K562 (cell line): ENCODE data around the gene ADGRD1. TPM values are rescaled to one million over a fixed set of nuclear protein-coding genes. Genes with fewer than 3 reads are reported as not detected.

Source experiments
- ATAC-seq: fragments of 200-7000 bp; cut with Tn5 transposase; 3 replicates; pipeline ENCODE4 v1.9.1; 2020; ENCODE audit warnings: moderate library complexity
- BruUV-seq: library from RNA; stranded (reverse); fragments of 400-500 nt; replicated peaks from 2 replicates; lab custom pipeline; 2021; lab: Mats Ljungman, UMichigan
- CTCF ChIA-PET: fragments of 300-600 bp; formaldehyde crosslinking; extraction: SDS; loops from one replicate; lab custom pipeline; 2021; ENCODE audit warnings: low intra/inter-chr PET ratio; lab: Yijun Ruan, JAX
- POLR2A ChIA-PET: fragments of 300-600, 350-650 bp; sonication (Branson Sonifier 250); formaldehyde crosslinking; extraction: SDS; loops from one replicate; lab custom pipeline; 2021; ENCODE audit warnings: antibody characterized with exemption, inconsistent platforms; lab: Yijun Ruan, JAX
- DNase-seq, 4 experiments: peaks; one replicate each; pipeline versions ENCODE4 v3.0.0 to v3.0.0-alpha.2; 2011 to 2018; ENCODE audit warnings: low spot score in 3 of 4, mixed read lengths in 3 of 4; ENCODE audit errors: extremely low read depth in 1 of 4
- FAIRE-seq: peaks from 2 replicates; lab custom pipeline; 2011; peaks lifted over from hg19 to GRCh38; lab: Jason Lieb, UNC
- H2AFZ ChIP-seq: 2 replicates; pipeline ENCODE4 v1.6.0; 2011; ENCODE audit warnings: low read depth, low read length, control low read depth, inconsistent platforms
- H3K27ac ChIP-seq: fragments of 200-600 bp; 3 replicates; pipeline ENCODE4 v1.8.0; 2011; ENCODE audit warnings: low read depth, mild to moderate bottlenecking, control low read depth, inconsistent platforms, low read length, moderate library complexity, mixed read lengths; ENCODE audit errors: extremely low read depth
- H3K27me3 ChIP-seq, 2 experiments: fragments of 300-600 bp in 1 of 2; 2 replicates in 1 of 2; 3 replicates in 1 of 2; pipeline versions ENCODE4 v1.6.0 to v1.8.0; 2011; ENCODE audit warnings: inconsistent platforms in 2 of 2, low read length in 2 of 2, mild to moderate bottlenecking in 1 of 2, mixed read lengths in 1 of 2, moderate library complexity in 1 of 2; ENCODE audit not compliant: control insufficient read depth in 2 of 2, insufficient read depth in 2 of 2
- H3K36me3 ChIP-seq: fragments of 300-600 bp; 3 replicates; pipeline ENCODE4 v1.8.0; 2011; ENCODE audit warnings: mild to moderate bottlenecking, low read length, inconsistent platforms; ENCODE audit not compliant: control insufficient read depth, insufficient read depth
- H3K4me1 ChIP-seq, 2 experiments: fragments of 200-600 bp in 1 of 2; replicated peaks in 1 of 2; 2 replicates in 1 of 2; 3 replicates in 1 of 2; pipeline versions ENCODE4 v1.5.1 to v1.8.0; 2011; ENCODE audit warnings: inconsistent platforms in 2 of 2, low read length in 2 of 2, mild to moderate bottlenecking in 1 of 2, mixed read lengths in 1 of 2, moderate library complexity in 1 of 2; ENCODE audit not compliant: control insufficient read depth in 2 of 2, insufficient read depth in 2 of 2
- H3K4me2 ChIP-seq: 2 replicates; pipeline ENCODE4 v1.6.1; 2011; ENCODE audit warnings: low read length, control low read depth, inconsistent platforms, mixed read lengths; ENCODE audit not compliant: insufficient read depth
- H3K4me3 ChIP-seq: fragments of 200-600 bp; sonication (generic), shearing (Covaris generic); 2 replicates; pipeline ENCODE4 v1.5.1; 2016; ENCODE audit warnings: control low read depth, inconsistent platforms
- H3K79me2 ChIP-seq: fragments of 200-600 bp; 3 replicates; pipeline ENCODE4 v1.8.0; 2011; ENCODE audit warnings: low read length, inconsistent platforms; ENCODE audit not compliant: control insufficient read depth, insufficient read depth
- H3K9ac ChIP-seq, 2 experiments: 2 replicates each; pipeline versions ENCODE4 v1.6.0 to v1.6.1; 2011; ENCODE audit warnings: low read depth in 2 of 2, low read length in 2 of 2, control low read depth in 1 of 2, inconsistent platforms in 1 of 2, mild to moderate bottlenecking in 1 of 2, mixed read lengths in 1 of 2; ENCODE audit not compliant: insufficient read depth in 1 of 2
- H3K9me1 ChIP-seq: one replicate; pipeline ENCODE4 v1.6.0; 2011; ENCODE audit warnings: inconsistent platforms, mild to moderate bottlenecking, low read length, moderate library complexity; ENCODE audit not compliant: control insufficient read depth, insufficient read depth
- H3K9me3 ChIP-seq: replicated peaks from 2 replicates; pipeline ENCODE4 v1.5.1; 2011; ENCODE audit warnings: low read depth, low read length, inconsistent platforms; ENCODE audit not compliant: control insufficient read depth, insufficient read depth
- H4K20me1 ChIP-seq: replicated peaks from 2 replicates; pipeline ENCODE4 v1.6.1; 2011; ENCODE audit warnings: low read length, inconsistent platforms, mixed read lengths; ENCODE audit not compliant: control insufficient read depth, insufficient read depth
- HMG20A ChIP-seq: fragments of 450-650 bp; formaldehyde crosslinking; conservative IDR thresholded peaks from 2 replicates; pipeline ENCODE4 v1.4.0; 2020; ENCODE audit warnings: mild to moderate bottlenecking, mixed read lengths
- U2AF1 ChIP-seq: fragments of 200-400 bp; formaldehyde crosslinking; optimal IDR thresholded peaks from 2 replicates; pipeline ENCODE3; 2017; ENCODE audit warnings: mild to moderate bottlenecking, low read depth, low read length, moderate library complexity
- WGBS: fragments of 100-300 bp; shearing (Covaris generic); methylation state at CpG from one replicate; pipeline ENCODE4 v1.1.6; 2016; ENCODE audit warnings: low coverage, mixed read lengths; ENCODE audit not compliant: insufficient coverage; ENCODE audit errors: missing lambda C conversion rate; 5-methylcytosine and 5-hydroxymethylcytosine counted together
- in situ Hi-C: fragments of 300-500 bp; cut with MboI; formaldehyde crosslinking; loops from 4 replicates; pipeline ENCODE4 v1.15.0; 2018; ENCODE audit warnings: inconsistent platforms, mixed read lengths
- intact Hi-C: fragments of 100-400 bp; cut with micrococcal nuclease; formaldehyde crosslinking; loops from 2 replicates; pipeline ENCODE4 v1.14.2; 2022
- polyA plus RNA-seq, 8 experiments: library from polyadenylated mRNA; depleted of rRNA in 4 of 8; stranded (reverse) in 5 of 8; unstranded in 3 of 8; fragments of >200 nt; fragmentation: Nextera tagmentation in 2 of 8; fragmentation: Illumina TruSeq in 1 of 8; extraction: Ambion mirVana in 2 of 8; extraction: Trizol in 1 of 8; gene quantifications; 2 replicates each; pipeline versions ENCODE4 v1.2.1 to v1.2.3, GENCODE V29; 2011 to 2014; ENCODE audit warnings: inconsistent platforms in 1 of 8, missing spikeins in 1 of 8
- total RNA-seq, 7 experiments: library from RNA; depleted of rRNA in 6 of 7; stranded (reverse); fragments of >200 nt in 6 of 7; fragmentation: Illumina TruSeq in 2 of 7; extraction: Trizol in 2 of 7; gene quantifications; 2 replicates each; pipeline versions ENCODE4 v1.2.1 to v1.2.3, GENCODE V29; 2011 to 2021; ENCODE audit warnings: low replicate concordance in 1 of 7
- TF ChIP-seq, protein P1 (sequence below): fragments of 450-650 bp; IDR thresholded peaks from 2 replicates; pipeline ENCODE4 v1.6.1; 2018; ENCODE audit warnings: mild to moderate bottlenecking, low read depth; ENCODE audit not compliant: partially characterized antibody

The ADGRD1 gene
- total and polyA plus RNA-seq, 9 of the 15 experiments (the other 6 are each of a cell fraction or from before 2014, with no cell fraction given), result 1.7 to 11.7 (median 3.3) TPM

DNA sequence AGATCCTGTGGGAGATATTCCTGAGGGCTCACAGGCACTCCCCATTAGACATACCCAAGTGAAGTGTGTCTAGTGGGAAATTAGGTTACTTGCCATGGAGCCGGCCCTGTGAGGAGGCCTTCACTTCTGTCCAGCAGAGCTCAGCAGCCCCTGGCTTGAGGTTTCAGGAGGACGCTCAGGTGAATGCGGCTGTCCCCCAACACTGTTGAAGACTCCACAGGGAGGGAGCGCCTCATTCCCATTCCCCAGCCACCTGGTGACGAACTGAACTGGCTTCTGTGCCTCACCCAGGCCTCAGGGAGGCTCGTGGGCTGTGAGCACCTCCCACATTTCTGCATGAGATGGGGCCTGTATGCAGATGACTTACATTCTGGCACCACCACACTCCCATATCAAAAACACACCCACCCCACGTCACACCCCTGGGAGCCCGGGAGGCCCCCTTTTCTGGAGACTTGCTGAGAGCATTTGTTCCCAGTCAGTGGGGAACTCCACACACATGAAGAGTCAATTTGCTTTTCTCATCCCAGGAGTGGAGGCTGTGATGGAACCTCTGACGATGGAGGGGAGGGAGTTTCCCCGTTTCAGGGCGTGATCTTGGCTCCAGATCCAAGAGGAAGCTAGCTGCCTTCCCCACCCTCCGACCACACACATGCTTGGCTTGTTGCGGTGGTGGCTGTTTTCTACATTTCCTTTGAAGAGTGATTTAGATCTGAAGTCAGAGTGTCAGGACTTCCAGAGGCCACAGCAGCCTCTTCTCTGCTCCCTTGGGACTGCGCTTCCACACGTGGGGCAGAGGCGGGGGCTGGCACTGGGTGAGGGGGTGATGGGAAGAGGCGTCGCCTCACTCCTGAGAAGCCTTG lies 120.7 kb downstream of the ADGRD1 start:
- ATAC-seq, result no peak
- no peaks in the 10 kb centered on the region for H4K20me1 ChIP-seq
- H3K4me2 ChIP-seq, result no peak overlapping the region
- H3K36me3 ChIP-seq, result no peaks in the 10 kb centered on the region
- no peaks in the 10 kb centered on the region for H3K79me2 ChIP-seq
- H3K27me3 ChIP-seq, result peaks cover 3 to 13% of the 10 kb centered on the region in 2 experiments; a peak in 1 of 5 replicates
- no peaks in the 10 kb centered on the region for H3K9me1 ChIP-seq
- TF ChIP-seq U2AF1 (no peak), HMG20A (CRISPR knock-in tag) (no peak)
- TF ChIP-seq, protein P1, sequence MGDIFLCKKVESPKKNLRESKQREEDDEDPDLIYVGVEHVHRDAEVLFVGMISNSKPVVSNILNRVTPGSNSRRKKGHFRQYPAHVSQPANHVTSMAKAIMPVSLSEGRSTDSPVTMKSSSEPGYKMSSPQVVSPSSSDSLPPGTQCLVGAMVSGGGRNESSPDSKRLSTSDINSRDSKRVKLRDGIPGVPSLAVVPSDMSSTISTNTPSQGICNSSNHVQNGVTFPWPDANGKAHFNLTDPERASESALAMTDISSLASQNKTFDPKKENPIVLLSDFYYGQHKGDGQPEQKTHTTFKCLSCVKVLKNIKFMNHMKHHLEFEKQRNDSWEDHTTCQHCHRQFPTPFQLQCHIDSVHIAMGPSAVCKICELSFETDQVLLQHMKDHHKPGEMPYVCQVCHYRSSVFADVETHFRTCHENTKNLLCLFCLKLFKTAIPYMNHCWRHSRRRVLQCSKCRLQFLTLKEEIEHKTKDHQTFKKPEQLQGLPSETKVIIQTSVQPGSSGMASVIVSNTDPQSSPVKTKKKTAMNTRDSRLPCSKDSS, result no peak
- TF ChIP-seq, all 486 proteins: peak for 0
- H3K27ac ChIP-seq, result no peak overlapping the region
- FAIRE-seq (no peak), DNase-seq (no peak)
- H3K4me1 ChIP-seq, result no peaks in the 10 kb centered on the region; a peak in 2 of 5 replicates
- ChIA-PET POLR2A (interaction anchor here (1.7 kb wide), 1 partner anchor 12 kb away, joined by 4 read pairs; no protein-coding TSS in a partner anchor), CTCF (no interaction called here)
- H3K4me3 ChIP-seq, result no peak overlapping the region
- H2AFZ ChIP-seq, result no peak overlapping the region
- 13% methylated on average over 18 of the region's 18 CpGs for WGBS
- BruUV-seq, result no TSS peak
- intact Hi-C loops, result no loop called here
- H3K9me3 ChIP-seq, result no peaks in the 10 kb centered on the region
- no peak overlapping the region for H3K9ac ChIP-seq
- in situ Hi-C loops, result no loop called here
